Fibroblast of skin of right biceps (primary cell): ENCODE results near the gene COLEC12.

ENCODE experiments used
- DNase-seq: peaks from one replicate; pipeline ENCODE4 v3.0.0-alpha.2; 2013

Gene COLEC12

GRCh38 chr18:505483-506122 is 5.1 kb upstream of the COLEC12 start:
- peak; percentile 49 for DNase-seq

GRCh38 chr18:501406-501714 is 859 bp upstream of the COLEC12 start:
- DNase-seq = no peak

GRCh38 chr18:499776-500631 is 497 bp downstream of the COLEC12 start:
- DNase-seq = peak; percentile 66

- peak; percentile 92 for DNase-seq
Observed at GRCh38 chr18:498931-499775, 1.3 kb downstream of the COLEC12 start.

- DNase-seq = peak; percentile 49
Observed at GRCh38 chr18:497688-498087, 2.8 kb downstream of the COLEC12 start.

- no peak for DNase-seq
Observed at GRCh38 chr18:495452-495851, 5.0 kb downstream of the COLEC12 start.

- DNase-seq = peak; percentile 77
Observed at GRCh38 chr18:495017-495416, 5.5 kb downstream of the COLEC12 start.

GRCh38 chr18:493986-494983 is 6.2 kb downstream of the COLEC12 start:
- peak; percentile 88 for DNase-seq

- no peak for DNase-seq
Observed at GRCh38 chr18:492451-492850, 8.1 kb downstream of the COLEC12 start.

- DNase-seq = no peak
Observed at GRCh38 chr18:490624-491023, 9.9 kb downstream of the COLEC12 start.

GRCh38 chr18:490024-490366 is 10.5 kb downstream of the COLEC12 start:
- DNase-seq = no peak

GRCh38 chr18:489244-490023 is 11.1 kb downstream of the COLEC12 start:
- peak; percentile 93 for DNase-seq

GRCh38 chr18:486929-487740 is 13.4 kb downstream of the COLEC12 start:
- peak; percentile 80 for DNase-seq

GRCh38 chr18:484749-485464 is 15.6 kb downstream of the COLEC12 start:
- DNase-seq = no peak

- DNase-seq = peak; percentile 73
Observed at GRCh38 chr18:478681-479080, 21.8 kb downstream of the COLEC12 start.

- no peak for DNase-seq
Observed at GRCh38 chr18:477565-477964, 22.9 kb downstream of the COLEC12 start.

GRCh38 chr18:476251-476664 is 24.2 kb downstream of the COLEC12 start:
- no peak for DNase-seq

GRCh38 chr18:475202-476031 is 25.1 kb downstream of the COLEC12 start:
- peak; percentile 99 for DNase-seq

- DNase-seq = peak; percentile 51
Observed at GRCh38 chr18:474416-474815, 26.1 kb downstream of the COLEC12 start.
